H1 (cell line): ENCODE measurements around the gene ARAP3. TPM values are rescaled to one million over a fixed set of nuclear protein-coding genes. Genes with fewer than 3 reads are reported as not detected.
A peak's percentile ranks its signal among the peaks of the same experiment; 100 is the strongest.

Source experiments
- ATF3 ChIP-seq: IDR thresholded peaks from 2 replicates; pipeline ENCODE4 v1.6.1; 2011; ENCODE audit warnings: low read depth, mild to moderate bottlenecking, low read length; ENCODE audit not compliant: insufficient read depth
- CBX5 ChIP-seq: fragments of 300-800, 300-1000 bp; sonication (generic); IDR thresholded peaks from 2 replicates; pipeline ENCODE4 v1.7.1; 2016; ENCODE audit warnings: antibody characterized with exemption, low read length, low read depth
- CBX8 ChIP-seq: fragments of 300-800, 300-1000 bp; sonication (generic); IDR thresholded peaks from 2 replicates; pipeline ENCODE4 v1.7.1; 2016; ENCODE audit warnings: low read depth, low read length, borderline replicate concordance
- CEBPB ChIP-seq: IDR thresholded peaks from 2 replicates; pipeline ENCODE4 v1.6.1; 2012; ENCODE audit warnings: low read depth, low read length
- CTBP2 ChIP-seq: IDR thresholded peaks from 2 replicates; pipeline ENCODE4 v1.7.0; 2011; ENCODE audit warnings: borderline replicate concordance, mild to moderate bottlenecking, moderate library complexity, mixed read lengths, low read length; ENCODE audit not compliant: insufficient read depth, insufficient read length
- EGR1 ChIP-seq: IDR thresholded peaks from 2 replicates; pipeline ENCODE4 v1.6.1; 2011; ENCODE audit warnings: low read depth, low read length, borderline replicate concordance
- EP300 ChIP-seq, 2 experiments: IDR thresholded peaks; 1 replicate in 1 of 2; 2 replicates in 1 of 2; pipeline ENCODE4 v1.6.1; 2011 to 2012; ENCODE audit warnings: low read depth in 2 of 2, low read length in 2 of 2, mild to moderate bottlenecking in 2 of 2, borderline replicate concordance in 1 of 2, inconsistent platforms in 1 of 2, moderate library complexity in 1 of 2
- FOSL1 ChIP-seq: IDR thresholded peaks from 2 replicates; pipeline ENCODE4 v1.6.1; 2011; ENCODE audit warnings: mild to moderate bottlenecking, low read depth, low read length, moderate library complexity; ENCODE audit not compliant: insufficient read depth
- HDAC2 ChIP-seq, 2 experiments: fragments of 300-600 bp in 1 of 2; sonication (generic) in 1 of 2; IDR thresholded peaks; 2 replicates each; pipeline ENCODE4 v1.6.1; 2011 to 2012; ENCODE audit warnings: low read depth in 2 of 2, low read length in 2 of 2, mild to moderate bottlenecking in 2 of 2, moderate library complexity in 2 of 2, borderline replicate concordance in 1 of 2, inconsistent platforms in 1 of 2
- HDAC6 ChIP-seq: IDR thresholded peaks from one replicate; pipeline ENCODE4 v1.7.1; 2012; ENCODE audit warnings: low read depth, mild to moderate bottlenecking, inconsistent platforms, low read length, moderate library complexity
- KDM4A ChIP-seq: IDR thresholded peaks from one replicate; pipeline ENCODE4 v1.7.1; 2012; ENCODE audit warnings: low read depth, mild to moderate bottlenecking, moderate library complexity, low read length, inconsistent platforms; ENCODE audit not compliant: severe bottlenecking
- KDM5A ChIP-seq: fragments of 200-600 bp; IDR thresholded peaks from 2 replicates; pipeline ENCODE4 v1.7.1; 2012; ENCODE audit warnings: mild to moderate bottlenecking, low read length, inconsistent platforms, mixed read lengths
- MAFK ChIP-seq: IDR thresholded peaks from 2 replicates; pipeline ENCODE4 v1.6.1; 2012; ENCODE audit warnings: low read depth, mild to moderate bottlenecking, improper control_type of control experiment, low read length
- NRF1 ChIP-seq: IDR thresholded peaks from 2 replicates; pipeline ENCODE4 v1.6.1; 2011; ENCODE audit warnings: mild to moderate bottlenecking, low read depth, low read length, improper control_type of control experiment
- POU5F1 ChIP-seq: IDR thresholded peaks from 2 replicates; pipeline ENCODE4 v1.6.1; 2011; ENCODE audit warnings: low read depth, mild to moderate bottlenecking, low read length, moderate library complexity
- RFX5 ChIP-seq: IDR thresholded peaks from 2 replicates; pipeline ENCODE4 v1.6.1; 2011; ENCODE audit warnings: low read depth, low read length, improper control_type of control experiment, borderline replicate concordance
- SIN3A ChIP-seq, 2 experiments: IDR thresholded peaks in 1 of 2; conservative IDR thresholded peaks in 1 of 2; 2 replicates each; pipeline ENCODE4 v1.6.1; 2011 to 2012; ENCODE audit warnings: low read length in 2 of 2, improper control_type of control experiment in 1 of 2, low read depth in 1 of 2, mild to moderate bottlenecking in 1 of 2
- SP1 ChIP-seq: IDR thresholded peaks from 2 replicates; pipeline ENCODE4 v1.6.1; 2011; ENCODE audit warnings: low read depth, low read length
- SP4 ChIP-seq: IDR thresholded peaks from 2 replicates; pipeline ENCODE4 v1.6.1; 2012; ENCODE audit warnings: low read length, inconsistent platforms
- TAF1 ChIP-seq: IDR thresholded peaks from 2 replicates; pipeline ENCODE4 v1.6.1; 2011; ENCODE audit warnings: mild to moderate bottlenecking, low read depth, low read length
- USF2 ChIP-seq: IDR thresholded peaks from 2 replicates; pipeline ENCODE4 v1.6.1; 2011; ENCODE audit warnings: low read length, improper control_type of control experiment
- ZNF274 ChIP-seq: IDR thresholded peaks from 2 replicates; pipeline ENCODE4 v1.7.0; 2012; ENCODE audit warnings: low read length, borderline replicate concordance; ENCODE audit errors: extremely low read depth
- polyA plus RNA-seq, 7 experiments: library from polyadenylated mRNA; depleted of rRNA in 3 of 7; stranded (reverse) in 5 of 7; unstranded in 2 of 7; fragments of >200 nt in 5 of 7; fragments of 200-250 nt in 2 of 7; gene quantifications; 1 replicate in 5 of 7; 2 replicates in 1 of 7; 4 replicates in 1 of 7; pipeline versions ENCODE4 v1.2.1 to v1.2.3, GENCODE V29; 2011 to 2013; ENCODE audit warnings: missing spikeins in 2 of 7, mixed read lengths in 2 of 7
- total RNA-seq: library from RNA; stranded (reverse); fragmentation: NEBNext Ultra II Directional; extraction: Animal tissue kit (Norgen Biotek cat#: 25700); gene quantifications from 2 replicates; pipeline ENCODE4 v1.2.1, GENCODE V29; 2021

ARAP3 gene
- total and polyA plus RNA-seq, 2 of the 8 experiments (the other 6 are each of a cell fraction or from before 2014, with no cell fraction given), result 14.4 to 48.6 TPM

- TF ChIP-seq EGR1, result no peak
- no peak for TF ChIP-seq EP300 (IDR thresholded peaks at IDR 0.05; ENCODE audit: borderline replicate concordance in 1 of 2, low read depth in 2 of 2, low read length in 2 of 2)
- TF ChIP-seq SP1, result peak; percentile 53; the same call in 1 of the 2 replicates
- TF ChIP-seq CBX8, result no peak
- TF ChIP-seq FOSL1, result no peak
- no peak for TF ChIP-seq MAFK
- no peak for TF ChIP-seq CBX5
- TF ChIP-seq CTBP2, result no peak
- TF ChIP-seq USF2, result no peak
- peak; percentile 51; the same call in 1 of the 2 replicates for TF ChIP-seq SP4
- peak; percentile 74; the same call in 1 of the 2 replicates for TF ChIP-seq TAF1
- TF ChIP-seq CEBPB, result no peak
- peak in 1 of 2 experiments; percentile 54; a peak in 1 of 4 replicates for TF ChIP-seq SIN3A (conservative IDR thresholded peaks at IDR 0.05 in 1 of 2, IDR thresholded peaks at IDR 0.05 in 1 of 2; ENCODE audit: low read depth in 1 of 2, low read length in 2 of 2)
- no peak for TF ChIP-seq ZNF274
- peak; percentile 34 for TF ChIP-seq NRF1
- TF ChIP-seq POU5F1, result no peak
- TF ChIP-seq RFX5, result no peak
- TF ChIP-seq KDM5A, result no peak
- no peak for TF ChIP-seq HDAC2 (IDR thresholded peaks at IDR 0.05; ENCODE audit: borderline replicate concordance in 1 of 2, low read depth in 2 of 2, low read length in 2 of 2)
- peak; percentile 68 for TF ChIP-seq KDM4A
- no peak for TF ChIP-seq ATF3
- no peak for TF ChIP-seq HDAC6
Measured at GRCh38 chr5:141636413-141637122, 45.5 kb downstream of the ARAP3 start, which contains the start of the genes HDAC3 and RELL2 (continued).
